HepG2 (cell line): ENCODE results near the gene FOXA1. TPM values are rescaled to one million over a fixed set of nuclear protein-coding genes. Genes with fewer than 3 reads are reported as not detected.

Experiments used
- ATAC-seq: fragments of 200-7000 bp; cut with Tn5 transposase; 3 replicates; pipeline ENCODE4 v1.9.1; 2020; ENCODE audit warnings: mild to moderate bottlenecking, moderate library complexity
- BruUV-seq: library from RNA; stranded (reverse); fragments of 400-500 nt; replicated peaks from 2 replicates; lab custom pipeline; 2021; lab: Mats Ljungman, UMichigan
- CTCF ChIA-PET: fragments of 300-600 bp; formaldehyde crosslinking; extraction: SDS; loops from one replicate; lab custom pipeline; 2021; ENCODE audit warnings: low total read pairs, inconsistent platforms, low intra/inter-chr PET ratio; lab: Yijun Ruan, JAX
- POLR2A ChIA-PET: fragments of 350-600 bp; sonication (Branson Sonifier 250); formaldehyde crosslinking; loops from one replicate; lab custom pipeline; 2020; ENCODE audit warnings: antibody characterized with exemption, inconsistent platforms; lab: Yijun Ruan, JAX
- DNase-seq: peaks from one replicate; pipeline ENCODE4 v3.0.0-alpha.2; 2015; ENCODE audit warnings: low spot score
- FAIRE-seq: peaks from 3 replicates; lab custom pipeline; 2011; peaks lifted over from hg19 to GRCh38; lab: Jason Lieb, UNC
- H2AFZ ChIP-seq: one replicate; pipeline ENCODE4 v1.6.1; 2011; ENCODE audit warnings: low read length, inconsistent platforms
- H3K27ac ChIP-seq: fragments of 300-600 bp; 3 replicates; pipeline ENCODE4 v1.8.0; 2011; ENCODE audit warnings: mixed run types, mild to moderate bottlenecking, mixed read lengths, low read length, inconsistent platforms; ENCODE audit not compliant: insufficient read depth; ENCODE audit errors: extremely low read length
- H3K27me3 ChIP-seq, 2 experiments: fragments of 200-600 bp in 1 of 2; 2 replicates in 1 of 2; 3 replicates in 1 of 2; pipeline versions ENCODE4 v1.6.0 to v1.8.0; 2011; ENCODE audit warnings: low read length in 2 of 2, mild to moderate bottlenecking in 2 of 2, moderate library complexity in 2 of 2, inconsistent platforms in 1 of 2; ENCODE audit not compliant: insufficient read depth in 2 of 2, control insufficient read depth in 1 of 2
- H3K36me3 ChIP-seq, 2 experiments: fragments of 200-600 bp in 1 of 2; replicated peaks in 1 of 2; 2 replicates in 1 of 2; 3 replicates in 1 of 2; pipeline versions ENCODE4 v1.5.1 to v1.8.0; 2011; ENCODE audit warnings: low read length in 2 of 2, inconsistent platforms in 1 of 2; ENCODE audit not compliant: insufficient read depth in 2 of 2, control insufficient read depth in 1 of 2
- H3K4me1 ChIP-seq: 2 replicates; pipeline ENCODE4 v1.5.1; 2012; ENCODE audit warnings: low read length, inconsistent platforms; ENCODE audit not compliant: insufficient read depth
- H3K4me2 ChIP-seq: 2 replicates; pipeline ENCODE4 v1.6.0; 2011; ENCODE audit warnings: low read depth, low read length, inconsistent platforms
- H3K4me3 ChIP-seq, 3 experiments: fragments of 200-600 bp in 1 of 3; sonication (generic), shearing (Covaris generic) in 1 of 3; replicated peaks in 1 of 3; 2 replicates each; pipeline ENCODE4 v1.5.1; 2011 to 2016; ENCODE audit warnings: low read length in 3 of 3, inconsistent platforms in 2 of 3, low read depth in 2 of 3, mild to moderate bottlenecking in 2 of 3, control low read depth in 1 of 3, mixed read lengths in 1 of 3; ENCODE audit not compliant: insufficient read depth in 1 of 3
- H3K79me2 ChIP-seq: one replicate; pipeline ENCODE4 v1.6.1; 2011; ENCODE audit warnings: low read length, inconsistent platforms; ENCODE audit not compliant: insufficient read depth
- H3K9ac ChIP-seq: 2 replicates; pipeline ENCODE4 v1.6.0; 2011; ENCODE audit warnings: mild to moderate bottlenecking, low read depth, low read length, inconsistent platforms; ENCODE audit not compliant: insufficient read depth
- H3K9me3 ChIP-seq: 2 replicates; pipeline ENCODE4 v1.5.1; 2012; ENCODE audit warnings: mild to moderate bottlenecking, low read length
- H4K20me1 ChIP-seq: 2 replicates; pipeline ENCODE4 v1.6.0; 2011; ENCODE audit warnings: inconsistent platforms, mild to moderate bottlenecking, low read length, moderate library complexity; ENCODE audit not compliant: insufficient read depth
- DMTF1 ChIP-seq: sonication (generic); formaldehyde crosslinking; IDR thresholded peaks from 2 replicates; pipeline ENCODE4 v1.4.0; 2020; ENCODE audit warnings: mild to moderate bottlenecking, missing genetic modification reagents
- DNMT3B ChIP-seq: conservative IDR thresholded peaks from 2 replicates; pipeline ENCODE4 v1.6.1; 2016; ENCODE audit warnings: missing biosample characterization, control low read depth
- FOXK2 ChIP-seq: fragments of 450-650 bp; IDR thresholded peaks from 2 replicates; pipeline ENCODE4 v1.6.1; 2016
- RAD51 ChIP-seq: fragments of 450-650 bp; IDR thresholded peaks from 2 replicates; pipeline ENCODE4 v1.6.1; 2016; ENCODE audit warnings: borderline replicate concordance
- ZBTB21 ChIP-seq: sonication (generic); formaldehyde crosslinking; IDR thresholded peaks from 2 replicates; pipeline ENCODE4 v1.4.0; 2020; ENCODE audit warnings: missing genetic modification reagents
- ZEB1 ChIP-seq: IDR thresholded peaks from 2 replicates; pipeline ENCODE4 v1.6.1; 2012; ENCODE audit warnings: mild to moderate bottlenecking, low read depth, inconsistent platforms; ENCODE audit not compliant: insufficient replicate concordance
- ZFP36 ChIP-seq: fragments of 150-350 bp; IDR thresholded peaks from 2 replicates; pipeline ENCODE4 v1.6.1; 2018; ENCODE audit warnings: borderline replicate concordance, low read length, low read depth; ENCODE audit not compliant: partially characterized antibody
- ZNF121 ChIP-seq: sonication (generic); formaldehyde crosslinking; IDR thresholded peaks from 2 replicates; pipeline ENCODE4 v1.5.0; 2020; ENCODE audit warnings: mild to moderate bottlenecking, missing genetic modification reagents
- ZNF20 ChIP-seq: sonication (generic); formaldehyde crosslinking; IDR thresholded peaks from 2 replicates; pipeline ENCODE4 v1.4.0; 2020; ENCODE audit warnings: mild to moderate bottlenecking, moderate library complexity, missing genetic modification reagents
- ZNF235 ChIP-seq: sonication (generic); formaldehyde crosslinking; IDR thresholded peaks from 2 replicates; pipeline ENCODE4 v1.8.1; 2023; ENCODE audit warnings: mild to moderate bottlenecking, missing genetic modification reagents, borderline replicate concordance
- ZNF263 ChIP-seq: sonication (generic); formaldehyde crosslinking; IDR thresholded peaks from 2 replicates; pipeline ENCODE4 v1.4.0; 2020; ENCODE audit warnings: missing genetic modification reagents
- ZNF773 ChIP-seq: sonication (generic); formaldehyde crosslinking; IDR thresholded peaks from 2 replicates; pipeline ENCODE4 v1.4.0; 2020; ENCODE audit warnings: missing genetic modification reagents, borderline replicate concordance
- ZSCAN25 ChIP-seq: sonication (generic); formaldehyde crosslinking; IDR thresholded peaks from 2 replicates; pipeline ENCODE4 v1.8.0; 2022; ENCODE audit warnings: mild to moderate bottlenecking, missing genetic modification reagents
- WGBS: methylation state at CpG from one replicate; pipeline ENCODE4 v1.1.6; 2017; ENCODE audit warnings: low lambda C conversion rate; 5-methylcytosine and 5-hydroxymethylcytosine counted together
- in situ Hi-C: cut with HindIII; loops from 2 replicates; pipeline ENCODE4 v1.10.0; 2017; ENCODE audit warnings: low pct_unique_long_range_greater_than_20kb; ENCODE audit not compliant: extremely low pct_ligation_motif_present
- intact Hi-C: fragments of 100-400 bp; cut with micrococcal nuclease; formaldehyde crosslinking; loops from one replicate; pipeline ENCODE4 v1.10.0; 2022; ENCODE audit not compliant: unreplicated experiment
- polyA plus RNA-seq, 8 experiments: library from polyadenylated mRNA; depleted of rRNA in 3 of 8; stranded (reverse) in 7 of 8; unstranded in 1 of 8; fragments of >200 nt; fragmentation: Illumina TruSeq in 4 of 8; extraction: Trizol in 4 of 8; gene quantifications; 2 replicates each; pipeline versions ENCODE4 v1.2.1 to v1.2.3, GENCODE V29; 2011 to 2016; ENCODE audit warnings: low read depth in 4 of 8, missing spikeins in 1 of 8, mixed read lengths in 1 of 8; ENCODE audit not compliant: insufficient read depth in 1 of 8
- total RNA-seq, 5 experiments: library from RNA; depleted of rRNA; stranded (reverse); fragments of >200 nt; fragmentation: Illumina TruSeq; extraction: Trizol; gene quantifications; 2 replicates each; pipeline ENCODE4 v1.2.3, GENCODE V29; 2016; ENCODE audit warnings: low read depth in 1 of 5
- TF ChIP-seq, protein P1 (sequence below): sonication (generic); formaldehyde crosslinking; IDR thresholded peaks from 2 replicates; pipeline ENCODE4 v1.5.1; 2020; ENCODE audit warnings: mild to moderate bottlenecking, missing genetic modification reagents, moderate library complexity
- TF ChIP-seq, protein P2 (sequence below): IDR thresholded peaks from 2 replicates; pipeline ENCODE4 v1.6.1; 2016; ENCODE audit warnings: low read depth, control low read depth

Gene FOXA1
- total and polyA plus RNA-seq, 2 of the 13 experiments (the other 11 are each of a cell fraction or from before 2014, with no cell fraction given) = 43.4 to 58.6 TPM

- TF ChIP-seq, protein P1, sequence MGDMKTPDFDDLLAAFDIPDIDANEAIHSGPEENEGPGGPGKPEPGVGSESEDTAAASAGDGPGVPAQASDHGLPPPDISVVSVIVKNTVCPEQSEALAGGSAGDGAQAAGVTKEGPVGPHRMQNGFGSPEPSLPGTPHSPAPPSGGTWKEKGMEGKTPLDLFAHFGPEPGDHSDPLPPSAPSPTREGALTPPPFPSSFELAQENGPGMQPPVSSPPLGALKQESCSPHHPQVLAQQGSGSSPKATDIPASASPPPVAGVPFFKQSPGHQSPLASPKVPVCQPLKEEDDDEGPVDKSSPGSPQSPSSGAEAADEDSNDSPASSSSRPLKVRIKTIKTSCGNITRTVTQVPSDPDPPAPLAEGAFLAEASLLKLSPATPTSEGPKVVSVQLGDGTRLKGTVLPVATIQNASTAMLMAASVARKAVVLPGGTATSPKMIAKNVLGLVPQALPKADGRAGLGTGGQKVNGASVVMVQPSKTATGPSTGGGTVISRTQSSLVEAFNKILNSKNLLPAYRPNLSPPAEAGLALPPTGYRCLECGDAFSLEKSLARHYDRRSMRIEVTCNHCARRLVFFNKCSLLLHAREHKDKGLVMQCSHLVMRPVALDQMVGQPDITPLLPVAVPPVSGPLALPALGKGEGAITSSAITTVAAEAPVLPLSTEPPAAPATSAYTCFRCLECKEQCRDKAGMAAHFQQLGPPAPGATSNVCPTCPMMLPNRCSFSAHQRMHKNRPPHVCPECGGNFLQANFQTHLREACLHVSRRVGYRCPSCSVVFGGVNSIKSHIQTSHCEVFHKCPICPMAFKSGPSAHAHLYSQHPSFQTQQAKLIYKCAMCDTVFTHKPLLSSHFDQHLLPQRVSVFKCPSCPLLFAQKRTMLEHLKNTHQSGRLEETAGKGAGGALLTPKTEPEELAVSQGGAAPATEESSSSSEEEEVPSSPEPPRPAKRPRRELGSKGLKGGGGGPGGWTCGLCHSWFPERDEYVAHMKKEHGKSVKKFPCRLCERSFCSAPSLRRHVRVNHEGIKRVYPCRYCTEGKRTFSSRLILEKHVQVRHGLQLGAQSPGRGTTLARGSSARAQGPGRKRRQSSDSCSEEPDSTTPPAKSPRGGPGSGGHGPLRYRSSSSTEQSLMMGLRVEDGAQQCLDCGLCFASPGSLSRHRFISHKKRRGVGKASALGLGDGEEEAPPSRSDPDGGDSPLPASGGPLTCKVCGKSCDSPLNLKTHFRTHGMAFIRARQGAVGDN (CRISPR knock-in tag) = no peak
- TF ChIP-seq FOXK2 (no peak), ZNF121 (no peak)
- TF ChIP-seq, all 625 proteins: peak for 9
These were observed 41.0 kb downstream of the FOXA1 start (continued) for GRCh38 chr14:37553935-37554550.

DNA sequence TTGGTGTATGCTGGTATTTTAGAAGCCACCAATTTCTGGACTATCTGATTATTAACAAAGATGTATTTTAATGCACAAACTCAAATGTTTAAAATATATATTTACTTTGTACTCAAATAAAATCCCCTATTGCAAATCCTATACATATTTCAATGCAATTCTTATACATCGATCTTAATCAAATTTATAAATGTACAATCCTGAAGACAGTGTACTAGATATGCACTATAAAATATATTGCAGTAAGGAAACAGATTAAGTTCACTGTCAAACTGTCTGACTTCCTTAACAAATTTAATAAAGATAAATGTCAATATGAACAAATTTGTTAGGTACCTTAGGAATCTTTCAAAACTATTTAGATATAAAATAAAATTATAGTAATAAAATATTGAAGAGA lies 43.9 kb downstream of the FOXA1 start:
- no peak for FAIRE-seq
- TF ChIP-seq ZSCAN25 = no peak
- TF ChIP-seq ZNF773 (CRISPR knock-in tag) = no peak
- no peak for TF ChIP-seq ZEB1
- TF ChIP-seq DMTF1 (CRISPR knock-in tag) = no peak
- TF ChIP-seq, protein P2, sequence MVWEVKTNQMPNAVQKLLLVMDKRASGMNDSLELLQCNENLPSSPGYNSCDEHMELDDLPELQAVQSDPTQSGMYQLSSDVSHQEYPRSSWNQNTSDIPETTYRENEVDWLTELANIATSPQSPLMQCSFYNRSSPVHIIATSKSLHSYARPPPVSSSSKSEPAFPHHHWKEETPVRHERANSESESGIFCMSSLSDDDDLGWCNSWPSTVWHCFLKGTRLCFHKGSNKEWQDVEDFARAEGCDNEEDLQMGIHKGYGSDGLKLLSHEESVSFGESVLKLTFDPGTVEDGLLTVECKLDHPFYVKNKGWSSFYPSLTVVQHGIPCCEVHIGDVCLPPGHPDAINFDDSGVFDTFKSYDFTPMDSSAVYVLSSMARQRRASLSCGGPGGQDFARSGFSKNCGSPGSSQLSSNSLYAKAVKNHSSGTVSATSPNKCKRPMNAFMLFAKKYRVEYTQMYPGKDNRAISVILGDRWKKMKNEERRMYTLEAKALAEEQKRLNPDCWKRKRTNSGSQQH (CRISPR knock-in tag) = no peak
- TF ChIP-seq ZFP36 = no peak
- TF ChIP-seq ZNF235 (CRISPR knock-in tag) = no peak
- no peak for TF ChIP-seq ZNF263
- no peak for TF ChIP-seq ZBTB21
- TF ChIP-seq RAD51 = no peak
- no peak for TF ChIP-seq DNMT3B (CRISPR knock-in tag)
- TF ChIP-seq ZNF20 (CRISPR knock-in tag) = no peak

More for the DNA sequence above, 43.9 kb downstream of the FOXA1 start:
- H3K4me3 ChIP-seq = no peak overlapping the region
- ChIA-PET CTCF (interaction anchor here (0.6 kb wide), 1 partner anchor 24 kb away, joined by 3 read pairs; no protein-coding TSS in a partner anchor), POLR2A (no interaction called here)
- H3K9ac ChIP-seq = no peak overlapping the region
- no peaks in the 10 kb centered on the region for H4K20me1 ChIP-seq
- no peak overlapping the region for H3K27ac ChIP-seq
- peaks cover 33% of the 10 kb centered on the region for H3K4me1 ChIP-seq
- in situ Hi-C loops = no loop called here
- BruUV-seq = no TSS peak
- 95% methylated on average over 1 of the region's 1 CpG for WGBS
- H3K79me2 ChIP-seq = no peaks in the 10 kb centered on the region
- H2AFZ ChIP-seq = no peak overlapping the region
- no peaks in the 10 kb centered on the region for H3K36me3 ChIP-seq
- ATAC-seq = no peak
- H3K4me2 ChIP-seq = no peak overlapping the region
- H3K9me3 ChIP-seq = peaks cover 12% of the 10 kb centered on the region
- no peaks in the 10 kb centered on the region for H3K27me3 ChIP-seq
- intact Hi-C loops = no loop called here
- DNase-seq = no peak
